Stimulated activated naive CD8-positive, alpha-beta T cell treated with anti-CD3 and anti-CD28 coated beads, Interleukin-15, Interleukin-2, amounts not matched to agents 100 ng/mL and 50 ng/mL, for 24 hours (primary cell): ENCODE measurements around the gene UFSP1.

Experiments
- H3K27ac Mint-ChIP-seq: one replicate; pipeline ENCODE4 v1.8.0; 2021; ENCODE audit warnings: mild to moderate bottlenecking, mixed read lengths
- H3K27me3 Mint-ChIP-seq: one replicate; pipeline ENCODE4 v1.8.0; 2021; ENCODE audit warnings: mixed read lengths
- H3K36me3 Mint-ChIP-seq: one replicate; pipeline ENCODE4 v1.8.0; 2021; ENCODE audit warnings: low read depth, mixed read lengths
- H3K4me1 Mint-ChIP-seq: one replicate; pipeline ENCODE4 v1.8.0; 2021; ENCODE audit warnings: low read depth, mixed read lengths
- H3K4me3 Mint-ChIP-seq: one replicate; pipeline ENCODE4 v1.8.0; 2021; ENCODE audit warnings: mild to moderate bottlenecking, mixed read lengths
- H3K9me3 Mint-ChIP-seq: one replicate; pipeline ENCODE4 v1.8.0; 2021; ENCODE audit warnings: mixed read lengths

UFSP1 gene

GRCh38 chr7:100890653-100891567 lies 1.4 kb upstream of the UFSP1 start:
- Mint-ChIP-seq H3K27ac (peak overlapping the region; percentile 83), H3K9me3 (no peaks in the 10 kb centered on the region), H3K4me1 (peaks cover 45% of the 10 kb centered on the region)

GRCh38 chr7:100888291-100888987 lies 1.1 kb downstream of the UFSP1 start:
- peak overlapping the region; percentile 94 for H3K27ac Mint-ChIP-seq
- peaks cover 19% of the 10 kb centered on the region for H3K27me3 Mint-ChIP-seq
- no peaks in the 10 kb centered on the region for H3K9me3 Mint-ChIP-seq
- H3K36me3 Mint-ChIP-seq, result peaks cover 53% of the 10 kb centered on the region
- H3K4me1 Mint-ChIP-seq, result peaks cover 69% of the 10 kb centered on the region
- peak overlapping the region; percentile 89 for H3K4me3 Mint-ChIP-seq

More at GRCh38 chr7:100890653-100891567, 1.4 kb upstream of the UFSP1 start:
- peaks cover 28% of the 10 kb centered on the region for H3K36me3 Mint-ChIP-seq
- H3K27me3 Mint-ChIP-seq, result peaks cover 21% of the 10 kb centered on the region
- H3K4me3 Mint-ChIP-seq, result peak overlapping the region; percentile 89

GRCh38 chr7:100887516-100888290 lies 1.8 kb downstream of the UFSP1 start:
- Mint-ChIP-seq H3K36me3 (peaks cover 60% of the 10 kb centered on the region), H3K4me3 (peak overlapping the region; percentile 89), H3K4me1 (peaks cover 74% of the 10 kb centered on the region), H3K27me3 (peaks cover 15% of the 10 kb centered on the region), H3K9me3 (no peaks in the 10 kb centered on the region), H3K27ac (peak overlapping the region; percentile 94)

GRCh38 chr7:100886936-100887515 lies 2.5 kb downstream of the UFSP1 start:
- peaks cover 74% of the 10 kb centered on the region for H3K4me1 Mint-ChIP-seq

GRCh38 chr7:100886142-100886935 lies 3.2 kb downstream of the UFSP1 start:
- Mint-ChIP-seq H3K4me3 (peak overlapping the region; percentile 14), H3K9me3 (no peaks in the 10 kb centered on the region), H3K36me3 (peaks cover 71% of the 10 kb centered on the region), H3K27ac (peak overlapping the region; percentile 94), H3K4me1 (peaks cover 72% of the 10 kb centered on the region), H3K27me3 (peaks cover 2% of the 10 kb centered on the region)

More at GRCh38 chr7:100886936-100887515, 2.5 kb downstream of the UFSP1 start:
- H3K4me3 Mint-ChIP-seq, result peak overlapping the region; percentile 89
- H3K27me3 Mint-ChIP-seq, result peaks cover 9% of the 10 kb centered on the region
- peak overlapping the region; percentile 94 for H3K27ac Mint-ChIP-seq
- no peaks in the 10 kb centered on the region for H3K9me3 Mint-ChIP-seq
- H3K36me3 Mint-ChIP-seq, result peaks cover 64% of the 10 kb centered on the region

GRCh38 chr7:100885440-100886141 lies 3.9 kb downstream of the UFSP1 start:
- H3K4me1 Mint-ChIP-seq, result peaks cover 69% of the 10 kb centered on the region
- H3K27me3 Mint-ChIP-seq, result no peaks in the 10 kb centered on the region
- H3K4me3 Mint-ChIP-seq, result no peak overlapping the region
- no peaks in the 10 kb centered on the region for H3K9me3 Mint-ChIP-seq
- H3K27ac Mint-ChIP-seq, result peak overlapping the region; percentile 2
- H3K36me3 Mint-ChIP-seq, result peaks cover 77% of the 10 kb centered on the region

GRCh38 chr7:100884736-100885439 lies 4.6 kb downstream of the UFSP1 start:
- Mint-ChIP-seq H3K4me1 (peaks cover 66% of the 10 kb centered on the region), H3K36me3 (peaks cover 84% of the 10 kb centered on the region), H3K27ac (peak overlapping the region; percentile 29), H3K27me3 (no peaks in the 10 kb centered on the region), H3K9me3 (no peaks in the 10 kb centered on the region), H3K4me3 (peak overlapping the region; percentile 58)

GRCh38 chr7:100882785-100883526 lies 6.6 kb downstream of the UFSP1 start:
- Mint-ChIP-seq H3K27me3 (no peaks in the 10 kb centered on the region), H3K27ac (peak overlapping the region; percentile 84), H3K4me1 (peaks cover 76% of the 10 kb centered on the region), H3K4me3 (no peak overlapping the region), H3K9me3 (no peaks in the 10 kb centered on the region), H3K36me3 (peaks cover 95% of the 10 kb centered on the region)

- H3K27ac Mint-ChIP-seq, result no peak overlapping the region
- no peaks in the 10 kb centered on the region for H3K27me3 Mint-ChIP-seq
Measured at GRCh38 chr7:100882201-100882600, 7.3 kb downstream of the UFSP1 start.

GRCh38 chr7:100881136-100881535 lies 8.4 kb downstream of the UFSP1 start:
- Mint-ChIP-seq H3K9me3 (no peaks in the 10 kb centered on the region), H3K27ac (no peak overlapping the region), H3K4me3 (no peak overlapping the region), H3K4me1 (peaks cover 76% of the 10 kb centered on the region), H3K27me3 (no peaks in the 10 kb centered on the region), H3K36me3 (peaks cover 90% of the 10 kb centered on the region)

More at GRCh38 chr7:100882201-100882600, 7.3 kb downstream of the UFSP1 start:
- peaks cover 76% of the 10 kb centered on the region for H3K4me1 Mint-ChIP-seq
- H3K9me3 Mint-ChIP-seq, result no peaks in the 10 kb centered on the region
- peaks cover 92% of the 10 kb centered on the region for H3K36me3 Mint-ChIP-seq
- H3K4me3 Mint-ChIP-seq, result no peak overlapping the region

- H3K27ac Mint-ChIP-seq, result peak overlapping the region; percentile 17
- no peaks in the 10 kb centered on the region for H3K27me3 Mint-ChIP-seq
- no peak overlapping the region for H3K4me3 Mint-ChIP-seq
- H3K4me1 Mint-ChIP-seq, result peaks cover 74% of the 10 kb centered on the region
- no peaks in the 10 kb centered on the region for H3K9me3 Mint-ChIP-seq
- H3K36me3 Mint-ChIP-seq, result peaks cover 88% of the 10 kb centered on the region
Measured at GRCh38 chr7:100880645-100881044, 8.9 kb downstream of the UFSP1 start.

GRCh38 chr7:100879685-100880261 lies 9.7 kb downstream of the UFSP1 start:
- Mint-ChIP-seq H3K9me3 (no peaks in the 10 kb centered on the region), H3K27ac (peak overlapping the region; percentile 21), H3K36me3 (peaks cover 83% of the 10 kb centered on the region), H3K4me3 (peak overlapping the region; percentile 4), H3K4me1 (peaks cover 72% of the 10 kb centered on the region), H3K27me3 (no peaks in the 10 kb centered on the region)
